ENCODE data around the gene WNT7B.

Gene WNT7B

DNA sequence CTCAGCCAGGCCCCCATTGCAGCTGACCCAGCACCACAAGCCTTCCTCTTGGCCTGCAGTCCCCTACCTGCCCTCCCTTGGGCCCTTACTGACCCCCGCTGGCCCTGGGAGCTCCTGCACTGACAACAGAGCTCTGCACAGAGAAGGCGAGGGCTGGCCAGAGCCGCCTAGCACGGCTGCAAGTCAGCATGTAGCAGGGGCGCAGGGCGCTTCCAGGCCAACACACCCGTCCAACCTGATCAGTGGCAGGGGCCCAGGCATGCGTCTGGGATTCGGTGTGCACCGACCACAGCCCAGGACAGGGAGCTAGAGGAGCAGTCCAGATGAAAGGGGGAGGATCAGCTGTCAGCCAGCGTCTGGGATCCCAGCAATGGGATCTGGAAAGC lies 7.6 kb downstream of the WNT7B start:
- H3K36me3 ChIP-seq (replicated peaks), result no peaks in the 10 kb centered on the region
- H3K4me3 ChIP-seq (ENCODE audit: low read depth, low read length), result no peak overlapping the region
- in situ Hi-C loops (cut with HindIII; ENCODE audit: low pct_ligation_motif_present, low sequenced_read_pairs), result no loop called here
- peak; percentile 23 for TF ChIP-seq CTCF (IDR thresholded peaks at IDR 0.05; ENCODE audit: low read depth, low read length, missing control alignments)
- no peak for DNase-seq
- H3K27ac ChIP-seq, result no peak overlapping the region
- H3K27me3 ChIP-seq (replicated peaks), result peaks cover 29% of the 10 kb centered on the region

GRCh38 chr22:45968751-45969413 lies 8.1 kb downstream of the WNT7B start:
- Histone ChIP-seq H3K36me3 (replicated peaks) (no peaks in the 10 kb centered on the region), H3K4me3 (ENCODE audit: low read depth, low read length) (no peak overlapping the region), H3K27ac (no peak overlapping the region), H3K27me3 (replicated peaks) (peaks cover 24% of the 10 kb centered on the region)
- in situ Hi-C loops (cut with HindIII; ENCODE audit: low pct_ligation_motif_present, low sequenced_read_pairs), result no loop called here
- peak; percentile 49 for DNase-seq
- no peak for TF ChIP-seq CTCF (IDR thresholded peaks at IDR 0.05; ENCODE audit: low read depth, low read length, missing control alignments)

DNA sequence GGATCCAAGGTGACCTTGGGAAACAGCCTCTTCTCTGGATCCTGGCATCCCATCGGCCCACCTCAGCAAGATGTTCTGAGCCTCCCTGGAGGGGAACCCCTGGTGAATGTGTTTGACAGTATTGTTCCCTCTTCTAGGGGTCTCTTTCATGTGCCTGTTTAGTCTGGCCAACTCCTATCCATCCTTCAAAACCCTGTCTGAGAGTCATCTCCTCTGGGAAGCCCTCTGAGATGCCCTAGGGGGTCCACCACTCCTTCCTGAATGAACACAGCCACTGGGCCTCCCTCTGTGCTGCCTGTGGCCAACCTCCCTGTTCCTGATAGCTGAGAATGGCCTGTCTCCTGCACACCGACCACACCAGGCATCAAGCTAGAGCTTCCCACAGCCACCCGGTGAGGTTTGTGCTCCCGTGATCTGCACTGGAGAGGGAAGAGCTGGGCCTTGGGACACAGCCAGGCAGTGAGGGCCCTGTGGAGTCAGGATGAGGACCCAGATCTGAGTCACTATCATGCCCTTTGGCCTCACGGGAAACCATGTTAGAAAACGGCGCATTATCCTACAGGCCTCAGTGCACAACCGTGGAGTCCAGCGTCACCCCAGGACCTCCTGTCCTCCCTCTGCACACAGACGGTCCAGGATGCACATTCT lies 8.8 kb downstream of the WNT7B start:
- no peak overlapping the region for H3K27ac ChIP-seq
- in situ Hi-C loops (cut with HindIII; ENCODE audit: low pct_ligation_motif_present, low sequenced_read_pairs), result no loop called here
- H3K36me3 ChIP-seq (replicated peaks), result no peaks in the 10 kb centered on the region
- DNase-seq, result no peak
- H3K27me3 ChIP-seq (replicated peaks), result peaks cover 18% of the 10 kb centered on the region
- no peak for TF ChIP-seq CTCF (IDR thresholded peaks at IDR 0.05; ENCODE audit: low read depth, low read length, missing control alignments)
- no peak overlapping the region for H3K4me3 ChIP-seq (ENCODE audit: low read depth, low read length)

- in situ Hi-C loops (cut with HindIII; ENCODE audit: low pct_ligation_motif_present, low sequenced_read_pairs), result no loop called here
- Histone ChIP-seq H3K27ac (no peak overlapping the region), H3K27me3 (replicated peaks) (peaks cover 8% of the 10 kb centered on the region), H3K36me3 (replicated peaks) (no peaks in the 10 kb centered on the region), H3K4me3 (ENCODE audit: low read depth, low read length) (no peak overlapping the region)
- no peak for DNase-seq
- TF ChIP-seq CTCF (IDR thresholded peaks at IDR 0.05; ENCODE audit: low read depth, low read length, missing control alignments), result no peak
These were observed 10.0 kb downstream of the WNT7B start for GRCh38 chr22:45966895-45967365.

- DNase-seq, result no peak
- peaks cover 4% of the 10 kb centered on the region for H3K27me3 ChIP-seq (replicated peaks)
- in situ Hi-C loops (cut with HindIII; ENCODE audit: low pct_ligation_motif_present, low sequenced_read_pairs), result no loop called here
These were observed 10.6 kb downstream of the WNT7B start for GRCh38 chr22:45966320-45966894.

More at GRCh38 chr22:45966320-45966894, 10.6 kb downstream of the WNT7B start:
- TF ChIP-seq CTCF (IDR thresholded peaks at IDR 0.05; ENCODE audit: low read depth, low read length, missing control alignments), result no peak
- Histone ChIP-seq H3K4me3 (ENCODE audit: low read depth, low read length) (no peak overlapping the region), H3K27ac (no peak overlapping the region), H3K36me3 (replicated peaks) (no peaks in the 10 kb centered on the region)

Measured in brain microvascular endothelial cell (primary cell).